ENCODE results near the gene JMY.

GRCh38 chr5:79285285-79285684, 49.4 kb downstream of the JMY start:
- TF ChIP-seq JUN (IDR thresholded peaks at IDR 0.05; ENCODE audit: borderline replicate concordance, insufficient read depth, insufficient read length, low read depth) (no peak), POLR2AphosphoS5 (IDR thresholded peaks at IDR 0.05; ENCODE audit: insufficient read depth, low read depth, low read length) (no peak)
